ENCODE data around the gene PSME3IP1. TPM values are rescaled to one million over a fixed set of nuclear protein-coding genes. Genes with fewer than 3 reads are reported as not detected.

The PSME3IP1 gene
- total and polyA plus RNA-seq, 2 of the 8 experiments (the other 6 are each of a cell fraction or from before 2014, with no cell fraction given), result 95.1 to 98.3 TPM

- H3K23me2 ChIP-seq (ENCODE audit: low read depth, low read length), result no peaks in the 10 kb centered on the region
- H2BK15ac ChIP-seq (ENCODE audit: low read length), result no peak overlapping the region
- no peaks in the 10 kb centered on the region for H3K9me3 ChIP-seq (ENCODE audit: insufficient read depth in 2 of 2, low read depth in 1 of 2, low read length in 1 of 2)
- ChIA-PET POLR2A (ENCODE audit: partially characterized antibody) (interaction anchor here (1.7 to 2.0 kb wide), 2 partner anchors 12 to 43 kb away, joined by 4 to 6 read pairs; no protein-coding TSS in a partner anchor), CTCF (ENCODE audit: partially characterized antibody) (interaction anchor here (0.6 to 13.6 kb wide), 6 partner anchors 14 to 291 kb away, joined by 3 to 100 read pairs (median 4); partner anchors contain the start of gene CPNE2)
- no peaks in the 10 kb centered on the region for H4K20me1 ChIP-seq (replicated peaks in 1 of 2; ENCODE audit: control insufficient read depth in 1 of 2, insufficient read depth in 2 of 2, low read length in 2 of 2)
- no peak overlapping the region for H2BK120ac ChIP-seq (replicated peaks; ENCODE audit: low read depth, low read length)
- no peak overlapping the region for H2BK20ac ChIP-seq (ENCODE audit: low read length)
- no peak overlapping the region for H3K4me2 ChIP-seq (ENCODE audit: insufficient read depth in 1 of 2, low read depth in 2 of 2, low read length in 2 of 2)
- H3K14ac ChIP-seq (ENCODE audit: insufficient read length), result no peak overlapping the region
- peak overlapping the region; percentile 48; the same call in 1 of the 2 replicates for H3K18ac ChIP-seq (ENCODE audit: extremely low read depth, low read length)
- H3K9ac ChIP-seq (replicated peaks in 1 of 4; ENCODE audit: extremely low read depth in 1 of 4, low read depth in 3 of 4, low read length in 3 of 4), result no peak overlapping the region
- H3K23ac ChIP-seq (ENCODE audit: insufficient read length), result no peak overlapping the region
- no peak overlapping the region for H3K4me3 ChIP-seq (ENCODE audit: extremely low read depth in 1 of 4, insufficient read depth in 2 of 4, low read depth in 3 of 4, low read length in 4 of 4)
- no peak overlapping the region for H3K27ac ChIP-seq (ENCODE audit: low read depth, low read length)
- H4K91ac ChIP-seq (replicated peaks; ENCODE audit: insufficient read length, low read length), result no peak overlapping the region
- no peak overlapping the region for H3K4ac ChIP-seq (replicated peaks; ENCODE audit: insufficient read length, low read depth, low read length)
- peaks cover 5% of the 10 kb centered on the region; the same call in 1 of the 2 replicates for H3K79me1 ChIP-seq (ENCODE audit: low read depth, low read length)
- no peaks in the 10 kb centered on the region for H3K79me2 ChIP-seq (ENCODE audit: control insufficient read depth in 1 of 2, insufficient read depth in 2 of 2, low read length in 2 of 2)
- no peak overlapping the region for H3K56ac ChIP-seq (replicated peaks; ENCODE audit: insufficient read length, low read depth, low read length)
- no peak overlapping the region; the same call in 1 of the 2 replicates for H4K8ac ChIP-seq (ENCODE audit: extremely low read depth, insufficient read depth, low read length)
- H2BK12ac ChIP-seq (ENCODE audit: low read depth, low read length), result no peak overlapping the region
- no peaks in the 10 kb centered on the region for H3K27me3 ChIP-seq (replicated peaks in 1 of 4; ENCODE audit: control insufficient read depth in 3 of 4, extremely low read depth in 1 of 4, insufficient read depth in 3 of 4, low read length in 3 of 4)
- no peak overlapping the region for H2AFZ ChIP-seq (ENCODE audit: low read length)
- H2AK5ac ChIP-seq (ENCODE audit: low read depth, low read length), result no peak overlapping the region
- no peak overlapping the region for H4K5ac ChIP-seq (ENCODE audit: insufficient read length, low read depth, low read length)
- 0 out of 2 replicates have a peak overlapping the region, but pooled peaks have one; percentile 35 for H2BK5ac ChIP-seq (ENCODE audit: low read depth, low read length)
- peaks cover 3 to 13% (median 9%) of the 10 kb centered on the region in 4 experiments for H3K4me1 ChIP-seq (replicated peaks in 1 of 4; ENCODE audit: control insufficient read depth in 3 of 4, insufficient read depth in 4 of 4, low read length in 3 of 4)
- FAIRE-seq (no peak), DNase-seq (ENCODE audit: low read depth in 1 of 2, low spot score in 2 of 2) (no peak)
- WGBS, 2 experiments (ENCODE audit: extremely low coverage in 1 of 2, insufficient coverage in 1 of 2, insufficient read length in 1 of 2, insufficient replicate concordance in 2 of 2, low coverage in 1 of 2, low lambda C conversion rate in 2 of 2, missing lambda C conversion rate in 1 of 2), result 86% methylated on average over 8 of the region's 9 CpGs; no CpG with 5 or more reads in 1 of the 2 experiments
- no peaks in the 10 kb centered on the region for H3K36me3 ChIP-seq (ENCODE audit: control insufficient read depth in 2 of 4, insufficient read depth in 4 of 4, low read length in 3 of 4)
- TF ChIP-seq KDM1A (IDR thresholded peaks at IDR 0.05; ENCODE audit: borderline replicate concordance, low read length) (no peak), TEAD4 (IDR thresholded peaks at IDR 0.05; ENCODE audit: low read depth, low read length) (no peak), CBX5 (IDR thresholded peaks at IDR 0.05; ENCODE audit: low read depth, low read length) (no peak), GABPA (IDR thresholded peaks at IDR 0.05; ENCODE audit: borderline replicate concordance, insufficient read depth, low read length) (no peak), RNF2 (IDR thresholded peaks at IDR 0.05; ENCODE audit: borderline replicate concordance, low read depth, low read length, missing control alignments, poor library complexity, severe bottlenecking) (no peak), ASH2L (IDR thresholded peaks at IDR 0.05; ENCODE audit: low read length) (no peak), BCL11A (IDR thresholded peaks at IDR 0.05; ENCODE audit: low read depth in 2 of 2, low read length in 2 of 2) (no peak), POU5F1 (IDR thresholded peaks at IDR 0.05; ENCODE audit: low read depth, low read length) (no peak), TCF12 (IDR thresholded peaks at IDR 0.05; ENCODE audit: low read depth, low read length) (no peak), SP2 (IDR thresholded peaks at IDR 0.05; ENCODE audit: low read length) (no peak), USF2 (IDR thresholded peaks at IDR 0.05; ENCODE audit: low read length) (no peak), RXRA (IDR thresholded peaks at IDR 0.05; ENCODE audit: insufficient read depth, low read depth, low read length) (no peak)
These were observed 78.4 kb downstream of the PSME3IP1 start for GRCh38 chr16:57107321-57107922.
